HepG2 (cell line): Measurements from ENCODE around the gene OSBPL5. TPM values are rescaled to one million over a fixed set of nuclear protein-coding genes. Genes with fewer than 3 reads are reported as not detected.

Experiments
- AKAP8 ChIP-seq: sonication (generic); formaldehyde crosslinking; IDR thresholded peaks from 2 replicates; pipeline ENCODE4 v1.5.1; 2020; ENCODE audit warnings: mild to moderate bottlenecking, missing genetic modification reagents
- ATF7 ChIP-seq, 2 experiments: fragments of 450-650 bp in 1 of 2; sonication (generic) in 1 of 2; formaldehyde crosslinking in 1 of 2; IDR thresholded peaks; 2 replicates each; pipeline versions ENCODE4 v1.4.0 to v1.6.1; 2016 to 2020; ENCODE audit warnings: antibody characterized with exemption in 1 of 2, mild to moderate bottlenecking in 1 of 2, missing genetic modification reagents in 1 of 2
- HOXA3 ChIP-seq: sonication (generic); formaldehyde crosslinking; IDR thresholded peaks from 2 replicates; pipeline ENCODE4 v1.5.0; 2020; ENCODE audit warnings: missing genetic modification reagents
- HOXA7 ChIP-seq: sonication (generic); formaldehyde crosslinking; IDR thresholded peaks from 2 replicates; pipeline ENCODE4 v1.8.1; 2022; ENCODE audit warnings: mild to moderate bottlenecking, missing genetic modification reagents, moderate library complexity
- NRL ChIP-seq: sonication (generic); formaldehyde crosslinking; IDR thresholded peaks from 2 replicates; pipeline ENCODE4 v1.5.0; 2020; ENCODE audit warnings: missing genetic modification reagents, mild to moderate bottlenecking, moderate library complexity, borderline replicate concordance
- ZNF256 ChIP-seq: sonication (generic); formaldehyde crosslinking; conservative IDR thresholded peaks from 2 replicates; pipeline ENCODE4 v1.4.0; 2020; ENCODE audit warnings: missing genetic modification reagents
- ZNF660 ChIP-seq: sonication (generic); formaldehyde crosslinking; IDR thresholded peaks from 2 replicates; pipeline ENCODE4 v1.5.1; 2020; ENCODE audit warnings: mild to moderate bottlenecking, low read depth, missing genetic modification reagents, borderline replicate concordance
- ZNF883 ChIP-seq: sonication (generic); formaldehyde crosslinking; IDR thresholded peaks from 2 replicates; pipeline ENCODE4 v1.5.1; 2020; ENCODE audit warnings: mild to moderate bottlenecking, missing genetic modification reagents; ENCODE audit errors: not compliant biosample characterization
- ZSCAN21 ChIP-seq: sonication (generic); formaldehyde crosslinking; IDR thresholded peaks from 2 replicates; pipeline ENCODE4 v1.8.0; 2022; ENCODE audit warnings: mild to moderate bottlenecking, missing genetic modification reagents, moderate library complexity, borderline replicate concordance
- polyA plus RNA-seq, 8 experiments: library from polyadenylated mRNA; depleted of rRNA in 3 of 8; stranded (reverse) in 7 of 8; unstranded in 1 of 8; fragments of >200 nt; fragmentation: Illumina TruSeq in 4 of 8; extraction: Trizol in 4 of 8; gene quantifications; 2 replicates each; pipeline versions ENCODE4 v1.2.1 to v1.2.3, GENCODE V29; 2011 to 2016; ENCODE audit warnings: low read depth in 4 of 8, missing spikeins in 1 of 8, mixed read lengths in 1 of 8; ENCODE audit not compliant: insufficient read depth in 1 of 8
- total RNA-seq, 5 experiments: library from RNA; depleted of rRNA; stranded (reverse); fragments of >200 nt; fragmentation: Illumina TruSeq; extraction: Trizol; gene quantifications; 2 replicates each; pipeline ENCODE4 v1.2.3, GENCODE V29; 2016; ENCODE audit warnings: low read depth in 1 of 5
- TF ChIP-seq, protein P1 (sequence below): sonication (generic); formaldehyde crosslinking; conservative IDR thresholded peaks from 2 replicates; pipeline ENCODE4 v1.4.0; 2020; ENCODE audit warnings: missing genetic modification reagents
- TF ChIP-seq, protein P2 (sequence below): sonication (generic); formaldehyde crosslinking; IDR thresholded peaks from 2 replicates; pipeline ENCODE4 v1.4.0; 2020; ENCODE audit warnings: missing genetic modification reagents
- TF ChIP-seq, protein P3 (sequence below): sonication (generic); formaldehyde crosslinking; IDR thresholded peaks from one replicate; pipeline ENCODE4 v1.5.1; 2020; ENCODE audit warnings: mild to moderate bottlenecking, missing genetic modification reagents; ENCODE audit errors: not compliant biosample characterization

OSBPL5 gene
- total and polyA plus RNA-seq, 2 of the 13 experiments (the other 11 are each of a cell fraction or from before 2014, with no cell fraction given) = not detected

DNA sequence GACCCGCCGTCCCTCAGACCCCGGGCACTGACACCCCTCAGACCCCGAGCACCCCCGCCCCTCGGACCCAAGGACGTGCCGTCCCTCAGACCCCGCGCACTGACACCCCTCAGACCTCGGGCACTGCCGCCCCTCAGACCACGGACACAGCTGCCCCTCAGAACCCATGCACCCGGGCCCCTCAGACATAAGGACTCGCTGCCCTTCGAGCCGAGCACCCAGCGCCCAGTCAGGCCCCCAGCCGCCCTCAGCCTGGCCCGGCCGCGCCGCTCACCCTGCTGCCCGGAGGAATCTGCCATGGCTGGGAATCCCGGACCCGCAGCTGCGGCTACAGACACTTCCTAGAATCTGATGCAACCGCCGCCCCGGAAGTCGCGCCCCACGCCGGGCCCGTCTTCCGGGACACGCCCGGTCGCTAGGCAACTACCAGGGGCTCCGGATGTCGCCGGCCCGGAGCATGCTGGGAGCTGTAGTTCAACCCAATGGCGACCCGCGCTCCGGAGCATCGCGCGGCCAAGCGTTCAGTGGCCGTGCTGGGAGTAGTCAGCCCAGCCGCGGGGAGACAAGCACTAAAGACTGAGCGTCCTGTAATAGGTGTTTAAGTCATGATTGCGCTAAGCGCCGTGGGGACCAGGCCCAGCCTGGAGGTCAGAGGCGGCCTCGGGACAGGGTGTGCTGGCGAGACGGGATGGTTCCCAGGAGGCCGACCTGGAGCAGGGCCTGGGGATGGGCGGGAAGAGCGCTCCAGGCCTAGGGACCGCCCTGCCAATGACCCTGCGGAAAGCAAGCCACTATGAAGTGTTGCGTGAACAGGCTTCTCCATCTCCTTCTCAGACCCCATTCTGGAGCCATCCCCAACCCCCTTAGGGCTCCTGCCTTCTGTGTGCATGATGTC, 107.8 kb downstream of the OSBPL5 start, which contains the start of gene CARS1 (continued):
- TF ChIP-seq, protein P1, sequence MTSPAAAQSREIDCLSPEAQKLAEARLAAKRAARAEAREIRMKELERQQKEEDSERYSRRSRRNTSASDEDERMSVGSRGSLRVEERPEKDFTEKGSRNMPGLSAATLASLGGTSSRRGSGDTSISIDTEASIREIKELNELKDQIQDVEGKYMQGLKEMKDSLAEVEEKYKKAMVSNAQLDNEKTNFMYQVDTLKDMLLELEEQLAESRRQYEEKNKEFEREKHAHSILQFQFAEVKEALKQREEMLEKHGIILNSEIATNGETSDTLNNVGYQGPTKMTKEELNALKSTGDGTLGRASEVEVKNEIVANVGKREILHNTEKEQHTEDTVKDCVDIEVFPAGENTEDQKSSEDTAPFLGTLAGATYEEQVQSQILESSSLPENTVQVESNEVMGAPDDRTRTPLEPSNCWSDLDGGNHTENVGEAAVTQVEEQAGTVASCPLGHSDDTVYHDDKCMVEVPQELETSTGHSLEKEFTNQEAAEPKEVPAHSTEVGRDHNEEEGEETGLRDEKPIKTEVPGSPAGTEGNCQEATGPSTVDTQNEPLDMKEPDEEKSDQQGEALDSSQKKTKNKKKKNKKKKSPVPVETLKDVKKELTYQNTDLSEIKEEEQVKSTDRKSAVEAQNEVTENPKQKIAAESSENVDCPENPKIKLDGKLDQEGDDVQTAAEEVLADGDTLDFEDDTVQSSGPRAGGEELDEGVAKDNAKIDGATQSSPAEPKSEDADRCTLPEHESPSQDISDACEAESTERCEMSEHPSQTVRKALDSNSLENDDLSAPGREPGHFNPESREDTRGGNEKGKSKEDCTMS (CRISPR knock-in tag) = no peak
- TF ChIP-seq ZNF660 (CRISPR knock-in tag) (no peak), ZNF256 (CRISPR knock-in tag) (0 out of 2 replicates have a peak, but pooled peaks have one; percentile 72), HOXA7 (no peak), NRL (0 out of 2 replicates have a peak, but pooled peaks have one; percentile 78), ZNF883 (peak; percentile 89), AKAP8 (CRISPR knock-in tag) (peak; percentile 61; the same call in 1 of the 2 replicates), HOXA3 (CRISPR knock-in tag) (peak; percentile 81; the same call in 1 of the 2 replicates), ZSCAN21 (no peak), ATF7 (IDR thresholded peaks at IDR 0.05) (no peak), ATF7 (CRISPR knock-in tag; IDR thresholded peaks at IDR 0.05) (peak; percentile 39; the same call in 1 of the 2 replicates)
- TF ChIP-seq, protein P2, sequence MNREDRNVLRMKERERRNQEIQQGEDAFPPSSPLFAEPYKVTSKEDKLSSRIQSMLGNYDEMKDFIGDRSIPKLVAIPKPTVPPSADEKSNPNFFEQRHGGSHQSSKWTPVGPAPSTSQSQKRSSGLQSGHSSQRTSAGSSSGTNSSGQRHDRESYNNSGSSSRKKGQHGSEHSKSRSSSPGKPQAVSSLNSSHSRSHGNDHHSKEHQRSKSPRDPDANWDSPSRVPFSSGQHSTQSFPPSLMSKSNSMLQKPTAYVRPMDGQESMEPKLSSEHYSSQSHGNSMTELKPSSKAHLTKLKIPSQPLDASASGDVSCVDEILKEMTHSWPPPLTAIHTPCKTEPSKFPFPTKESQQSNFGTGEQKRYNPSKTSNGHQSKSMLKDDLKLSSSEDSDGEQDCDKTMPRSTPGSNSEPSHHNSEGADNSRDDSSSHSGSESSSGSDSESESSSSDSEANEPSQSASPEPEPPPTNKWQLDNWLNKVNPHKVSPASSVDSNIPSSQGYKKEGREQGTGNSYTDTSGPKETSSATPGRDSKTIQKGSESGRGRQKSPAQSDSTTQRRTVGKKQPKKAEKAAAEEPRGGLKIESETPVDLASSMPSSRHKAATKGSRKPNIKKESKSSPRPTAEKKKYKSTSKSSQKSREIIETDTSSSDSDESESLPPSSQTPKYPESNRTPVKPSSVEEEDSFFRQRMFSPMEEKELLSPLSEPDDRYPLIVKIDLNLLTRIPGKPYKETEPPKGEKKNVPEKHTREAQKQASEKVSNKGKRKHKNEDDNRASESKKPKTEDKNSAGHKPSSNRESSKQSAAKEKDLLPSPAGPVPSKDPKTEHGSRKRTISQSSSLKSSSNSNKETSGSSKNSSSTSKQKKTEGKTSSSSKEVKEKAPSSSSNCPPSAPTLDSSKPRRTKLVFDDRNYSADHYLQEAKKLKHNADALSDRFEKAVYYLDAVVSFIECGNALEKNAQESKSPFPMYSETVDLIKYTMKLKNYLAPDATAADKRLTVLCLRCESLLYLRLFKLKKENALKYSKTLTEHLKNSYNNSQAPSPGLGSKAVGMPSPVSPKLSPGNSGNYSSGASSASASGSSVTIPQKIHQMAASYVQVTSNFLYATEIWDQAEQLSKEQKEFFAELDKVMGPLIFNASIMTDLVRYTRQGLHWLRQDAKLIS = no peak
- TF ChIP-seq, protein P3, sequence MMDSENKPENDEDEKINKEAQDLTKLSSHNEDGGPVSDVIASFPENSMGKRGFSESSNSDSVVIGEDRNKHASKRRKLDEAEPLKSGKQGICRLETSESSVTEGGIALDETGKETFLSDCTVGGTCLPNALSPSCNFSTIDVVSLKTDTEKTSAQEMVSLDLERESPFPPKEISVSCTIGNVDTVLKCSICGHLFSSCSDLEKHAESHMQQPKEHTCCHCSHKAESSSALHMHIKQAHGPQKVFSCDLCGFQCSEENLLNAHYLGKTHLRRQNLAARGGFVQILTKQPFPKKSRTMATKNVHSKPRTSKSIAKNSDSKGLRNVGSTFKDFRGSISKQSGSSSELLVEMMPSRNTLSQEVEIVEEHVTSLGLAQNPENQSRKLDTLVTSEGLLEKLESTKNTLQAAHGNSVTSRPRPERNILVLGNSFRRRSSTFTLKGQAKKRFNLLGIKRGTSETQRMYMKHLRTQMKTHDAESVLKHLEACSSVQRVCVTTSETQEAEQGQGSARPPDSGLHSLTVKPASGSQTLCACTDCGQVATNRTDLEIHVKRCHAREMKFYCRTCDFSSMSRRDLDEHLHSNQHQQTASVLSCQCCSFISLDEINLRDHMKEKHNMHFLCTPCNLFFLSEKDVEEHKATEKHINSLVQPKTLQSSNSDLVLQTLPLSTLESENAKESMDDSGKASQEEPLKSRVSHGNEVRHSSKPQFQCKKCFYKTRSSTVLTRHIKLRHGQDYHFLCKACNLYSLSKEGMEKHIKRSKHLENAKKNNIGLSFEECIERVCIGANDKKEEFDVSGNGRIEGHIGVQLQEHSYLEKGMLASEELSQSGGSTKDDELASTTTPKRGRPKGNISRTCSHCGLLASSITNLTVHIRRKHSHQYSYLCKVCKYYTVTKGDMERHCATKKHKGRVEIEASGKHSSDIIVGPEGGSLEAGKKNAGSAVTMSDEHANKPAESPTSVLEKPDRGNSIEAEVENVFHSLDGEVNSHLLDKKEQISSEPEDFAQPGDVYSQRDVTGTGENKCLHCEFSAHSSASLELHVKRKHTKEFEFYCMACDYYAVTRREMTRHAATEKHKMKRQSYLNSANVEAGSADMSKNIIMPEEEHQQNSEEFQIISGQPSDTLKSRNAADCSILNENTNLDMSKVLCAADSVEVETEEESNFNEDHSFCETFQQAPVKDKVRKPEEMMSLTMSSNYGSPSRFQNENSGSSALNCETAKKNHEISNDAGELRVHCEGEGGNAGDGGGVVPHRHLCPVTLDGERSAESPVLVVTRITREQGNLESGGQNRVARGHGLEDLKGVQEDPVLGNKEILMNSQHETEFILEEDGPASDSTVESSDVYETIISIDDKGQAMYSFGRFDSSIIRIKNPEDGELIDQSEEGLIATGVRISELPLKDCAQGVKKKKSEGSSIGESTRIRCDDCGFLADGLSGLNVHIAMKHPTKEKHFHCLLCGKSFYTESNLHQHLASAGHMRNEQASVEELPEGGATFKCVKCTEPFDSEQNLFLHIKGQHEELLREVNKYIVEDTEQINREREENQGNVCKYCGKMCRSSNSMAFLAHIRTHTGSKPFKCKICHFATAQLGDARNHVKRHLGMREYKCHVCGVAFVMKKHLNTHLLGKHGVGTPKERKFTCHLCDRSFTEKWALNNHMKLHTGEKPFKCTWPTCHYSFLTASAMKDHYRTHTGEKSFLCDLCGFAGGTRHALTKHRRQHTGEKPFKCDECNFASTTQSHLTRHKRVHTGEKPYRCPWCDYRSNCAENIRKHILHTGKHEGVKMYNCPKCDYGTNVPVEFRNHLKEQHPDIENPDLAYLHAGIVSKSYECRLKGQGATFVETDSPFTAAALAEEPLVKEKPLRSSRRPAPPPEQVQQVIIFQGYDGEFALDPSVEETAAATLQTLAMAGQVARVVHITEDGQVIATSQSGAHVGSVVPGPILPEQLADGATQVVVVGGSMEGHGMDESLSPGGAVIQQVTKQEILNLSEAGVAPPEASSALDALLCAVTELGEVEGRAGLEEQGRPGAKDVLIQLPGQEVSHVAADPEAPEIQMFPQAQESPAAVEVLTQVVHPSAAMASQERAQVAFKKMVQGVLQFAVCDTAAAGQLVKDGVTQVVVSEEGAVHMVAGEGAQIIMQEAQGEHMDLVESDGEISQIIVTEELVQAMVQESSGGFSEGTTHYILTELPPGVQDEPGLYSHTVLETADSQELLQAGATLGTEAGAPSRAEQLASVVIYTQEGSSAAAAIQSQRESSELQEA = peak; percentile 49
